Measurements from ENCODE around the gene XIRP2.

DNA sequence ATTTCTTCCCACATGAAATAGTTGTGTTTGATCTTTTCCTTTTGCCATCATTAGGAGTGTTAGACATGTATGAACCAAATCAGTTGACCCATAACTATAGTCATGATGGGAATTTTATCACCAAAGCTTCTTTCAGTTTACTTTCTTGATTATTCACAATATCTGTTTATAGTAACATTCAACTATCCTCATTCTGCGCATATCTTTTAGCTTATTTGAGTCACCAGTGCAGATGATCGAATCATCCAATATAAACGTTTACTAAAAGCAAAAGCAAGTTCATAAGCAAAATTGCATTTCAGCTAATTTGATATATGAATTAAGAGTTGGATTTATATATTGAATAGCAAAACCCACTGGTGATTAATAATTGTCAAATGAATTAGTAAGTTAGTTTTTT lies 216.4 kb downstream of the XIRP2 start:
- TF ChIP-seq, protein P1, sequence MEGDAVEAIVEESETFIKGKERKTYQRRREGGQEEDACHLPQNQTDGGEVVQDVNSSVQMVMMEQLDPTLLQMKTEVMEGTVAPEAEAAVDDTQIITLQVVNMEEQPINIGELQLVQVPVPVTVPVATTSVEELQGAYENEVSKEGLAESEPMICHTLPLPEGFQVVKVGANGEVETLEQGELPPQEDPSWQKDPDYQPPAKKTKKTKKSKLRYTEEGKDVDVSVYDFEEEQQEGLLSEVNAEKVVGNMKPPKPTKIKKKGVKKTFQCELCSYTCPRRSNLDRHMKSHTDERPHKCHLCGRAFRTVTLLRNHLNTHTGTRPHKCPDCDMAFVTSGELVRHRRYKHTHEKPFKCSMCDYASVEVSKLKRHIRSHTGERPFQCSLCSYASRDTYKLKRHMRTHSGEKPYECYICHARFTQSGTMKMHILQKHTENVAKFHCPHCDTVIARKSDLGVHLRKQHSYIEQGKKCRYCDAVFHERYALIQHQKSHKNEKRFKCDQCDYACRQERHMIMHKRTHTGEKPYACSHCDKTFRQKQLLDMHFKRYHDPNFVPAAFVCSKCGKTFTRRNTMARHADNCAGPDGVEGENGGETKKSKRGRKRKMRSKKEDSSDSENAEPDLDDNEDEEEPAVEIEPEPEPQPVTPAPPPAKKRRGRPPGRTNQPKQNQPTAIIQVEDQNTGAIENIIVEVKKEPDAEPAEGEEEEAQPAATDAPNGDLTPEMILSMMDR (IDR thresholded peaks at IDR 0.05; ENCODE audit: control extremely low read depth in 1 of 3, insufficient read depth in 1 of 3, low read depth in 1 of 3, low read length in 3 of 3): no peak
- TF ChIP-seq MAFK (IDR thresholded peaks at IDR 0.05; ENCODE audit: low read depth, low read length) (no peak), PHF8 (conservative IDR thresholded peaks at IDR 0.05; ENCODE audit: low read depth, low read length) (no peak), POLR2A (IDR thresholded peaks at IDR 0.05; ENCODE audit: control extremely low read depth in 1 of 2, low read depth in 2 of 2, low read length in 2 of 2) (no peak), KDM5A (IDR thresholded peaks at IDR 0.05; ENCODE audit: low read length) (no peak), JUN (IDR thresholded peaks at IDR 0.05; ENCODE audit: low read depth, low read length) (no peak), EGR1 (IDR thresholded peaks at IDR 0.05; ENCODE audit: borderline replicate concordance, low read depth, low read length) (no peak), SP1 (IDR thresholded peaks at IDR 0.05; ENCODE audit: low read depth, low read length) (no peak), EP300 (IDR thresholded peaks at IDR 0.05; ENCODE audit: borderline replicate concordance in 1 of 2, low read depth in 2 of 2, low read length in 2 of 2) (no peak), KDM1A (IDR thresholded peaks at IDR 0.05; ENCODE audit: borderline replicate concordance, low read length) (no peak)
- TF ChIP-seq, protein P2, sequence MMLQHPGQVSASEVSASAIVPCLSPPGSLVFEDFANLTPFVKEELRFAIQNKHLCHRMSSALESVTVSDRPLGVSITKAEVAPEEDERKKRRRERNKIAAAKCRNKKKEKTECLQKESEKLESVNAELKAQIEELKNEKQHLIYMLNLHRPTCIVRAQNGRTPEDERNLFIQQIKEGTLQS (IDR thresholded peaks at IDR 0.05; ENCODE audit: insufficient read depth, low read depth, low read length): no peak

Data from H1 (cell line).